ENCODE results near the gene MYH6. TPM values are rescaled to one million over a fixed set of nuclear protein-coding genes. Genes with fewer than 3 reads are reported as not detected.

MYH6 gene
- total RNA-seq, 1 experiment from 2014 or later = 0.07 TPM

GRCh38 chr14:23434488-23435222, 26.6 kb upstream of the MYH6 start:
- Histone ChIP-seq H3K18ac (ENCODE audit: insufficient read length, low read depth, low read length) (no peak overlapping the region), H3K4ac (ENCODE audit: low read depth, low read length) (no peak overlapping the region), H2BK15ac (ENCODE audit: low read depth, low read length) (no peak overlapping the region), H3K79me2 (ENCODE audit: insufficient read depth, low read length) (no peaks in the 10 kb centered on the region), H3T11ph (ENCODE audit: low read length) (no peak overlapping the region), H3K9ac (ENCODE audit: extremely low read depth, insufficient read length, low read length) (no peak overlapping the region), H4K91ac (ENCODE audit: insufficient read length, low read depth, low read length) (no peak overlapping the region), H4K8ac (replicated peaks; ENCODE audit: insufficient read length, low read depth, low read length) (no peak overlapping the region), H3K23me2 (ENCODE audit: insufficient read length, low read depth, low read length, poor library complexity, severe bottlenecking) (peaks cover 2% of the 10 kb centered on the region), H3K56ac (ENCODE audit: insufficient read length, low read depth, low read length) (no peak overlapping the region), H4K5ac (ENCODE audit: insufficient read length, low read depth, low read length) (no peak overlapping the region), H3K79me1 (ENCODE audit: insufficient read depth, low read depth, low read length, poor library complexity, severe bottlenecking) (no peaks in the 10 kb centered on the region), H2BK5ac (ENCODE audit: insufficient read length, low read length) (no peak overlapping the region), H3K4me2 (ENCODE audit: insufficient read depth, insufficient read length, low read length) (no peak overlapping the region), H4K20me1 (ENCODE audit: control insufficient read depth, insufficient read depth, insufficient read length) (no peaks in the 10 kb centered on the region), H3K27ac (ENCODE audit: insufficient read length, low read depth, low read length) (no peak overlapping the region), H2BK20ac (ENCODE audit: low read depth, low read length, poor library complexity, severe bottlenecking) (no peak overlapping the region), H2AK5ac (ENCODE audit: insufficient read length, low read length) (no peak overlapping the region), H3K27me3 (ENCODE audit: insufficient read depth, low read length) (no peaks in the 10 kb centered on the region), H2BK12ac (ENCODE audit: insufficient read length, low read depth, low read length) (no peak overlapping the region), H3K23ac (ENCODE audit: insufficient read length, low read depth, low read length) (no peak overlapping the region), H2AFZ (ENCODE audit: low read length) (no peak overlapping the region), H3K14ac (ENCODE audit: insufficient read depth, low read length) (no peak overlapping the region), H3K9me3 (ENCODE audit: control insufficient read depth, low read depth, low read length) (no peaks in the 10 kb centered on the region), H3K4me1 (ENCODE audit: insufficient read depth, low read length) (no peaks in the 10 kb centered on the region; the same call in 1 of the 2 replicates), H2BK120ac (ENCODE audit: low read depth, low read length, poor library complexity, severe bottlenecking) (no peak overlapping the region)
- DNase-seq = peak; percentile 12
- Mint-ChIP-seq H3K4me1 (peaks cover 36 to 45% of the 10 kb centered on the region in 2 experiments), H3K36me3 (ENCODE audit: insufficient read depth in 1 of 3, low read depth in 3 of 3) (no peaks in the 10 kb centered on the region), H3K9me3 (no peaks in the 10 kb centered on the region; a peak in 1 of 5 replicates), H3K27ac (no peak overlapping the region; a peak in 1 of 7 replicates), H3K4me3 (no peak overlapping the region), H3K27me3 (ENCODE audit: low read depth) (peaks cover 48% of the 10 kb centered on the region)
- no peak for TF ChIP-seq CTCF (conservative IDR thresholded peaks at IDR 0.05)
- no CpG with 5 or more reads among the region's 8 CpGs for WGBS (ENCODE audit: extremely low coverage, insufficient read length, low lambda C conversion rate)
